HCT116 (cell line): ENCODE results near the gene GSTT2B. TPM values are rescaled to one million over a fixed set of nuclear protein-coding genes. Genes with fewer than 3 reads are reported as not detected.

Source experiments
- ATAC-seq: fragments of 200-7000 bp; cut with Tn5 transposase; 2 replicates; pipeline ENCODE4 v1.9.1; 2020; ENCODE audit warnings: mild to moderate bottlenecking, moderate library complexity
- BruUV-seq: library from RNA; stranded (reverse); fragments of 400-500 nt; replicated peaks from 2 replicates; lab custom pipeline; 2021; lab: Mats Ljungman, UMichigan
- CTCF ChIA-PET: fragments of 300-600 bp; sonication (Branson Sonifier 250); formaldehyde crosslinking; loops from one replicate; lab custom pipeline; 2021; ENCODE audit warnings: antibody characterized with exemption; lab: Charles Lee
- POLR2A ChIA-PET: fragments of 300-600, 350-600 bp; sonication (Branson Sonifier 250); formaldehyde crosslinking; loops from one replicate; lab custom pipeline; 2021; ENCODE audit warnings: antibody characterized with exemption; lab: Charles Lee
- RAD21 ChIA-PET, 2 experiments: fragments of 300-600 bp; sonication (Branson Sonifier 250); formaldehyde crosslinking; loops; one replicate each; lab custom pipeline; 2023; ENCODE audit warnings: low total read pairs in 2 of 2; ENCODE audit not compliant: uncharacterized antibody in 2 of 2, unreplicated experiment in 2 of 2, low non-redundant PET in 1 of 2; lab: Charles Lee
- DNase-seq: peaks from one replicate; pipeline ENCODE4 v3.0.0-alpha.2; 2010; ENCODE audit warnings: low read depth, low spot score
- H2AFZ ChIP-seq: fragments of 200-600 bp; shearing (Covaris generic), sonication (generic); 2 replicates; pipeline ENCODE4 v1.6.1; 2017; ENCODE audit warnings: low read depth, mixed run types, mixed read lengths, antibody characterized with exemption, low read length; ENCODE audit not compliant: poor library complexity, severe bottlenecking
- H3K27ac ChIP-seq: 2 replicates; pipeline ENCODE4 v1.5.1; 2012; ENCODE audit warnings: low read depth, low read length
- H3K27me3 ChIP-seq: fragments of 200-600 bp; sonication (generic); 2 replicates; pipeline ENCODE4 v1.6.1; 2016; ENCODE audit warnings: mixed run types, low read length, mixed read lengths; ENCODE audit not compliant: insufficient read depth
- H3K36me3 ChIP-seq, 2 experiments: fragments of 200-500 bp in 1 of 2; fragments of 200-600 bp in 1 of 2; sonication (Bioruptor generic) in 1 of 2; sonication (generic) in 1 of 2; 2 replicates each; pipeline versions ENCODE4 v1.5.1 to v1.6.1; 2014 to 2016; ENCODE audit warnings: low read length in 2 of 2, inconsistent platforms in 1 of 2, mixed read lengths in 1 of 2, mixed run types in 1 of 2; ENCODE audit not compliant: insufficient read depth in 2 of 2, control insufficient read depth in 1 of 2
- H3K4me1 ChIP-seq, 2 experiments: fragments of 200-600 bp in 1 of 2; sonication (generic) in 1 of 2; 2 replicates each; pipeline versions ENCODE4 v1.5.1 to v1.6.1; 2012 to 2017; ENCODE audit warnings: low read length in 2 of 2, inconsistent platforms in 1 of 2, mild to moderate bottlenecking in 1 of 2, mixed read lengths in 1 of 2, mixed run types in 1 of 2, moderate library complexity in 1 of 2; ENCODE audit not compliant: insufficient read depth in 2 of 2, control insufficient read depth in 1 of 2
- H3K4me2 ChIP-seq: fragments of 200-600 bp; sonication (generic); 2 replicates; pipeline ENCODE4 v1.6.1; 2017; ENCODE audit warnings: mixed run types, low read length, mixed read lengths
- H3K4me3 ChIP-seq, 2 experiments: fragments of 200-600 bp in 1 of 2; sonication (generic) in 1 of 2; replicated peaks in 1 of 2; 2 replicates each; pipeline ENCODE4 v1.5.1; 2011 to 2016; ENCODE audit warnings: low read length in 2 of 2, control low read depth in 1 of 2, low read depth in 1 of 2, mild to moderate bottlenecking in 1 of 2, mixed read lengths in 1 of 2, mixed run types in 1 of 2
- H3K79me2 ChIP-seq: fragments of 200-600 bp; sonication (generic); 2 replicates; pipeline ENCODE4 v1.6.1; 2017; ENCODE audit warnings: mild to moderate bottlenecking, mixed run types, low read length, moderate library complexity, mixed read lengths; ENCODE audit not compliant: insufficient read depth
- H3K9ac ChIP-seq: fragments of 200-600 bp; sonication (generic); 2 replicates; pipeline ENCODE4 v1.6.1; 2016; ENCODE audit warnings: low read length, mixed read lengths
- H3K9me2 ChIP-seq: fragments of 200-600 bp; sonication (generic), shearing (Covaris generic); 2 replicates; pipeline ENCODE4 v1.6.1; 2017; ENCODE audit warnings: mixed run types, mild to moderate bottlenecking, moderate library complexity; ENCODE audit not compliant: insufficient read depth
- H3K9me3 ChIP-seq, 2 experiments: fragments of 200-500 bp in 1 of 2; fragments of 200-600 bp in 1 of 2; sonication (Bioruptor generic) in 1 of 2; sonication (generic) in 1 of 2; 2 replicates each; pipeline ENCODE4 v1.6.1; 2014 to 2017; ENCODE audit warnings: low read length in 2 of 2, mixed read lengths in 2 of 2, inconsistent platforms in 1 of 2, low read depth in 1 of 2, mild to moderate bottlenecking in 1 of 2, mixed run types in 1 of 2, moderate library complexity in 1 of 2; ENCODE audit not compliant: control insufficient read depth in 1 of 2, insufficient read depth in 1 of 2
- H4K20me1 ChIP-seq: fragments of 200-600 bp; sonication (generic), shearing (Covaris generic); 2 replicates; pipeline ENCODE4 v1.6.1; 2017; ENCODE audit warnings: mixed run types, mild to moderate bottlenecking, moderate library complexity; ENCODE audit not compliant: insufficient read depth
- CBX3 ChIP-seq: IDR thresholded peaks from 2 replicates; pipeline ENCODE4 v1.6.1; 2012; ENCODE audit warnings: low read depth
- ELF1 ChIP-seq: IDR thresholded peaks from 2 replicates; pipeline ENCODE4 v1.6.1; 2012; ENCODE audit warnings: low read depth, borderline replicate concordance
- FOSL1 ChIP-seq: IDR thresholded peaks from 2 replicates; pipeline ENCODE4 v1.6.1; 2012; ENCODE audit warnings: low read depth
- POLR2A ChIP-seq: IDR thresholded peaks from 2 replicates; pipeline ENCODE4 v1.7.0; 2011; ENCODE audit warnings: borderline replicate concordance; ENCODE audit not compliant: insufficient read depth, insufficient read length; ENCODE audit errors: extremely low read depth
- POLR2AphosphoS5 ChIP-seq: IDR thresholded peaks from 2 replicates; pipeline ENCODE4 v1.6.1; 2011; ENCODE audit warnings: mild to moderate bottlenecking, low read depth, low read length, moderate library complexity
- RAD21 ChIP-seq: IDR thresholded peaks from 2 replicates; pipeline ENCODE4 v1.6.1; 2012; ENCODE audit warnings: low read depth, mild to moderate bottlenecking
- SIN3A ChIP-seq: IDR thresholded peaks from 2 replicates; pipeline ENCODE4 v1.6.1; 2012; ENCODE audit warnings: low read depth
- SP1 ChIP-seq: IDR thresholded peaks from 2 replicates; pipeline ENCODE4 v1.6.1; 2012; ENCODE audit warnings: low read depth
- SRF ChIP-seq: IDR thresholded peaks from 2 replicates; pipeline ENCODE4 v1.6.1; 2012; ENCODE audit warnings: low read depth
- TCF7L2 ChIP-seq: IDR thresholded peaks from 2 replicates; pipeline ENCODE4 v1.7.0; 2011; ENCODE audit warnings: borderline replicate concordance, inconsistent platforms; ENCODE audit not compliant: insufficient read depth, insufficient read length; ENCODE audit errors: extremely low read depth
- YY1 ChIP-seq: IDR thresholded peaks from 2 replicates; pipeline ENCODE4 v1.6.1; 2011; ENCODE audit warnings: low read length, low read depth, moderate library complexity, mild to moderate bottlenecking; ENCODE audit not compliant: insufficient replicate concordance; ENCODE audit errors: extremely low read depth
- ZFX ChIP-seq: fragments of 450-650 bp; IDR thresholded peaks from 2 replicates; pipeline ENCODE4 v1.6.1; 2017
- ZNF274 ChIP-seq: fragments of 200-500 bp; sonication (Bioruptor generic); IDR thresholded peaks from 2 replicates; pipeline ENCODE4 v1.6.1; 2014; ENCODE audit warnings: mild to moderate bottlenecking, low read depth, low read length, inconsistent platforms
- intact Hi-C: fragments of 100-400 bp; cut with micrococcal nuclease; formaldehyde crosslinking; loops from 2 replicates; pipeline ENCODE4 v1.10.0; 2022
- total RNA-seq: library from RNA; stranded (reverse); gene quantifications from one replicate; pipeline ENCODE4 v1.2.1, GENCODE V29; 2021; ENCODE audit not compliant: unreplicated experiment
- TF ChIP-seq, protein P1 (sequence below): IDR thresholded peaks from 2 replicates; pipeline ENCODE4 v1.6.1; 2012
- TF ChIP-seq, protein P2 (sequence below): IDR thresholded peaks from 2 replicates; pipeline ENCODE4 v1.6.1; 2012

GSTT2B gene
- total RNA-seq, 1 experiment from 2014 or later: 14.3 TPM

GRCh38 chr22:24008022-24008283 is 47.0 kb upstream of the GSTT2B start:
- no peak for TF ChIP-seq POLR2AphosphoS5
- TF ChIP-seq SP1: no peak
- TF ChIP-seq SIN3A: no peak
- TF ChIP-seq, protein P1, sequence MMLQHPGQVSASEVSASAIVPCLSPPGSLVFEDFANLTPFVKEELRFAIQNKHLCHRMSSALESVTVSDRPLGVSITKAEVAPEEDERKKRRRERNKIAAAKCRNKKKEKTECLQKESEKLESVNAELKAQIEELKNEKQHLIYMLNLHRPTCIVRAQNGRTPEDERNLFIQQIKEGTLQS: no peak
- TF ChIP-seq TCF7L2: no peak
- no peak for TF ChIP-seq ELF1
- no peak for TF ChIP-seq SRF
- no peak for TF ChIP-seq YY1
- no peak for TF ChIP-seq ZNF274
- TF ChIP-seq POLR2A: no peak
- TF ChIP-seq ZFX: no peak
- TF ChIP-seq, protein P2, sequence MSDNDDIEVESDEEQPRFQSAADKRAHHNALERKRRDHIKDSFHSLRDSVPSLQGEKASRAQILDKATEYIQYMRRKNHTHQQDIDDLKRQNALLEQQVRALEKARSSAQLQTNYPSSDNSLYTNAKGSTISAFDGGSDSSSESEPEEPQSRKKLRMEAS: no peak
- no peak for TF ChIP-seq CBX3
- no peak for TF ChIP-seq FOSL1
- no peak for TF ChIP-seq RAD21
- ATAC-seq (no peak), DNase-seq (no peak)
- no peaks in the 10 kb centered on the region for H3K9me2 ChIP-seq
- ChIA-PET POLR2A (no interaction called here), RAD21 (no interaction called here), CTCF (no interaction called here)
- H2AFZ ChIP-seq: no peak overlapping the region
- no TSS peak for BruUV-seq
- no peaks in the 10 kb centered on the region for H4K20me1 ChIP-seq
- no peaks in the 10 kb centered on the region for H3K27me3 ChIP-seq
- peaks cover 16% of the 10 kb centered on the region for H3K79me2 ChIP-seq
- H3K36me3 ChIP-seq: no peaks in the 10 kb centered on the region
- H3K9ac ChIP-seq: no peak overlapping the region
- peaks cover 6 to 8% of the 10 kb centered on the region in 2 experiments; a peak in 3 of 4 replicates for H3K4me1 ChIP-seq
- no peak overlapping the region for H3K4me3 ChIP-seq
- intact Hi-C loops: loop anchor here (5.0 kb wide), 1 partner anchor 761 kb away; no protein-coding TSS in a partner anchor
- no peaks in the 10 kb centered on the region; a peak in 1 of 4 replicates for H3K9me3 ChIP-seq
- H3K4me2 ChIP-seq: no peak overlapping the region
- H3K27ac ChIP-seq: no peak overlapping the region
